H1 (cell line): ENCODE measurements around the gene RBM4. TPM values are rescaled to one million over a fixed set of nuclear protein-coding genes. Genes with fewer than 3 reads are reported as not detected.

Source experiments
- EP300 ChIP-seq, 2 experiments: IDR thresholded peaks; 1 replicate in 1 of 2; 2 replicates in 1 of 2; pipeline ENCODE4 v1.6.1; 2011 to 2012; ENCODE audit warnings: low read depth in 2 of 2, low read length in 2 of 2, mild to moderate bottlenecking in 2 of 2, borderline replicate concordance in 1 of 2, inconsistent platforms in 1 of 2, moderate library complexity in 1 of 2
- SP4 ChIP-seq: IDR thresholded peaks from 2 replicates; pipeline ENCODE4 v1.6.1; 2012; ENCODE audit warnings: low read length, inconsistent platforms
- TBP ChIP-seq: IDR thresholded peaks from 2 replicates; pipeline ENCODE4 v1.6.1; 2011; ENCODE audit warnings: low read depth, low read length, improper control_type of control experiment
- TCF12 ChIP-seq: IDR thresholded peaks from 2 replicates; pipeline ENCODE4 v1.6.1; 2011; ENCODE audit warnings: low read depth, mild to moderate bottlenecking, low read length
- polyA plus RNA-seq, 7 experiments: library from polyadenylated mRNA; depleted of rRNA in 3 of 7; stranded (reverse) in 5 of 7; unstranded in 2 of 7; fragments of >200 nt in 5 of 7; fragments of 200-250 nt in 2 of 7; gene quantifications; 1 replicate in 5 of 7; 2 replicates in 1 of 7; 4 replicates in 1 of 7; pipeline versions ENCODE4 v1.2.1 to v1.2.3, GENCODE V29; 2011 to 2013; ENCODE audit warnings: missing spikeins in 2 of 7, mixed read lengths in 2 of 7
- total RNA-seq: library from RNA; stranded (reverse); fragmentation: NEBNext Ultra II Directional; extraction: Animal tissue kit (Norgen Biotek cat#: 25700); gene quantifications from 2 replicates; pipeline ENCODE4 v1.2.1, GENCODE V29; 2021
- TF ChIP-seq, protein P1 (sequence below): fragments of 300-600 bp; sonication (generic); IDR thresholded peaks from 2 replicates; pipeline ENCODE4 v1.7.1; 2012; ENCODE audit warnings: low read length, moderate library complexity, mild to moderate bottlenecking, inconsistent platforms; ENCODE audit not compliant: insufficient replicate concordance

Gene RBM4
- total and polyA plus RNA-seq, 2 of the 8 experiments (the other 6 are each of a cell fraction or from before 2014, with no cell fraction given): 192 to 330 TPM

DNA sequence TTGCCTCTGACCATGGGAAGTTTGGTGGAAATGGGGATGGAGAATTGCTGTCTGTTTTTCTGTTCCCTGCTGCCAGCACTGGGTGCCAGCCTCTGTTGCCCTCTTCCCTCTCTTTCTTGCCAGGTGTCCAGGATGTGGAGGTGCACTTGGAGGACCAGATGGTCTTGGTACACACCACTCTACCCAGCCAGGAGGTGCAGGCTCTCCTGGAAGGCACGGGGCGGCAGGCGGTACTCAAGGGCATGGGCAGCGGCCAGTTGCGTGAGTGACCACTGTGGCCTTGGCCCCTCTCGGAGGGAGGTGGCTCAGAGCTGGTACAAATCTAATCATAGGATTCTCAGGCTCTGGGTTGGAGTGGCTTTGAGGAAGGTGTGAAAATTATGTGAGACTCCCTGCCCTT lies 39.5 kb upstream of the RBM4 start (continued):
- TF ChIP-seq, protein P1, sequence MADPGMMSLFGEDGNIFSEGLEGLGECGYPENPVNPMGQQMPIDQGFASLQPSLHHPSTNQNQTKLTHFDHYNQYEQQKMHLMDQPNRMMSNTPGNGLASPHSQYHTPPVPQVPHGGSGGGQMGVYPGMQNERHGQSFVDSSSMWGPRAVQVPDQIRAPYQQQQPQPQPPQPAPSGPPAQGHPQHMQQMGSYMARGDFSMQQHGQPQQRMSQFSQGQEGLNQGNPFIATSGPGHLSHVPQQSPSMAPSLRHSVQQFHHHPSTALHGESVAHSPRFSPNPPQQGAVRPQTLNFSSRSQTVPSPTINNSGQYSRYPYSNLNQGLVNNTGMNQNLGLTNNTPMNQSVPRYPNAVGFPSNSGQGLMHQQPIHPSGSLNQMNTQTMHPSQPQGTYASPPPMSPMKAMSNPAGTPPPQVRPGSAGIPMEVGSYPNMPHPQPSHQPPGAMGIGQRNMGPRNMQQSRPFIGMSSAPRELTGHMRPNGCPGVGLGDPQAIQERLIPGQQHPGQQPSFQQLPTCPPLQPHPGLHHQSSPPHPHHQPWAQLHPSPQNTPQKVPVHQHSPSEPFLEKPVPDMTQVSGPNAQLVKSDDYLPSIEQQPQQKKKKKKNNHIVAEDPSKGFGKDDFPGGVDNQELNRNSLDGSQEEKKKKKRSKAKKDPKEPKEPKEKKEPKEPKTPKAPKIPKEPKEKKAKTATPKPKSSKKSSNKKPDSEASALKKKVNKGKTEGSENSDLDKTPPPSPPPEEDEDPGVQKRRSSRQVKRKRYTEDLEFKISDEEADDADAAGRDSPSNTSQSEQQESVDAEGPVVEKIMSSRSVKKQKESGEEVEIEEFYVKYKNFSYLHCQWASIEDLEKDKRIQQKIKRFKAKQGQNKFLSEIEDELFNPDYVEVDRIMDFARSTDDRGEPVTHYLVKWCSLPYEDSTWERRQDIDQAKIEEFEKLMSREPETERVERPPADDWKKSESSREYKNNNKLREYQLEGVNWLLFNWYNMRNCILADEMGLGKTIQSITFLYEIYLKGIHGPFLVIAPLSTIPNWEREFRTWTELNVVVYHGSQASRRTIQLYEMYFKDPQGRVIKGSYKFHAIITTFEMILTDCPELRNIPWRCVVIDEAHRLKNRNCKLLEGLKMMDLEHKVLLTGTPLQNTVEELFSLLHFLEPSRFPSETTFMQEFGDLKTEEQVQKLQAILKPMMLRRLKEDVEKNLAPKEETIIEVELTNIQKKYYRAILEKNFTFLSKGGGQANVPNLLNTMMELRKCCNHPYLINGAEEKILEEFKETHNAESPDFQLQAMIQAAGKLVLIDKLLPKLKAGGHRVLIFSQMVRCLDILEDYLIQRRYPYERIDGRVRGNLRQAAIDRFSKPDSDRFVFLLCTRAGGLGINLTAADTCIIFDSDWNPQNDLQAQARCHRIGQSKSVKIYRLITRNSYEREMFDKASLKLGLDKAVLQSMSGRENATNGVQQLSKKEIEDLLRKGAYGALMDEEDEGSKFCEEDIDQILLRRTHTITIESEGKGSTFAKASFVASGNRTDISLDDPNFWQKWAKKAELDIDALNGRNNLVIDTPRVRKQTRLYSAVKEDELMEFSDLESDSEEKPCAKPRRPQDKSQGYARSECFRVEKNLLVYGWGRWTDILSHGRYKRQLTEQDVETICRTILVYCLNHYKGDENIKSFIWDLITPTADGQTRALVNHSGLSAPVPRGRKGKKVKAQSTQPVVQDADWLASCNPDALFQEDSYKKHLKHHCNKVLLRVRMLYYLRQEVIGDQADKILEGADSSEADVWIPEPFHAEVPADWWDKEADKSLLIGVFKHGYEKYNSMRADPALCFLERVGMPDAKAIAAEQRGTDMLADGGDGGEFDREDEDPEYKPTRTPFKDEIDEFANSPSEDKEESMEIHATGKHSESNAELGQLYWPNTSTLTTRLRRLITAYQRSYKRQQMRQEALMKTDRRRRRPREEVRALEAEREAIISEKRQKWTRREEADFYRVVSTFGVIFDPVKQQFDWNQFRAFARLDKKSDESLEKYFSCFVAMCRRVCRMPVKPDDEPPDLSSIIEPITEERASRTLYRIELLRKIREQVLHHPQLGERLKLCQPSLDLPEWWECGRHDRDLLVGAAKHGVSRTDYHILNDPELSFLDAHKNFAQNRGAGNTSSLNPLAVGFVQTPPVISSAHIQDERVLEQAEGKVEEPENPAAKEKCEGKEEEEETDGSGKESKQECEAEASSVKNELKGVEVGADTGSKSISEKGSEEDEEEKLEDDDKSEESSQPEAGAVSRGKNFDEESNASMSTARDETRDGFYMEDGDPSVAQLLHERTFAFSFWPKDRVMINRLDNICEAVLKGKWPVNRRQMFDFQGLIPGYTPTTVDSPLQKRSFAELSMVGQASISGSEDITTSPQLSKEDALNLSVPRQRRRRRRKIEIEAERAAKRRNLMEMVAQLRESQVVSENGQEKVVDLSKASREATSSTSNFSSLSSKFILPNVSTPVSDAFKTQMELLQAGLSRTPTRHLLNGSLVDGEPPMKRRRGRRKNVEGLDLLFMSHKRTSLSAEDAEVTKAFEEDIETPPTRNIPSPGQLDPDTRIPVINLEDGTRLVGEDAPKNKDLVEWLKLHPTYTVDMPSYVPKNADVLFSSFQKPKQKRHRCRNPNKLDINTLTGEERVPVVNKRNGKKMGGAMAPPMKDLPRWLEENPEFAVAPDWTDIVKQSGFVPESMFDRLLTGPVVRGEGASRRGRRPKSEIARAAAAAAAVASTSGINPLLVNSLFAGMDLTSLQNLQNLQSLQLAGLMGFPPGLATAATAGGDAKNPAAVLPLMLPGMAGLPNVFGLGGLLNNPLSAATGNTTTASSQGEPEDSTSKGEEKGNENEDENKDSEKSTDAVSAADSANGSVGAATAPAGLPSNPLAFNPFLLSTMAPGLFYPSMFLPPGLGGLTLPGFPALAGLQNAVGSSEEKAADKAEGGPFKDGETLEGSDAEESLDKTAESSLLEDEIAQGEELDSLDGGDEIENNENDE: no peak
- no peak for TF ChIP-seq TCF12
- no peak for TF ChIP-seq SP4
- TF ChIP-seq EP300 (IDR thresholded peaks at IDR 0.05; ENCODE audit: borderline replicate concordance in 1 of 2, low read depth in 2 of 2, low read length in 2 of 2): no peak
- no peak for TF ChIP-seq TBP
- TF ChIP-seq, all 59 proteins: peak for 0
